Measurements from ENCODE around the gene KLHL40. TPM values are rescaled to one million over a fixed set of nuclear protein-coding genes. Genes with fewer than 3 reads are reported as not detected.

The KLHL40 gene
- total RNA-seq, 1 experiment from 2014 or later: not detected

- H3K27ac Mint-ChIP-seq: peak overlapping the region; percentile 37 to 92 (median 87); a peak in 6 of 7 replicates
- no peak overlapping the region for H4K91ac ChIP-seq (ENCODE audit: insufficient read length, low read depth, low read length)
- H2BK12ac ChIP-seq (ENCODE audit: insufficient read length, low read depth, low read length): no peak overlapping the region
- H3K9me3 ChIP-seq (ENCODE audit: control insufficient read depth, low read depth, low read length): no peaks in the 10 kb centered on the region
- no peak overlapping the region for H2BK120ac ChIP-seq (ENCODE audit: low read depth, low read length, poor library complexity, severe bottlenecking)
- no peaks in the 10 kb centered on the region for H3K79me2 ChIP-seq (ENCODE audit: insufficient read depth, low read length)
- DNase-seq: peak; percentile 40
- WGBS (ENCODE audit: extremely low coverage, insufficient read length, low lambda C conversion rate): no CpG with 5 or more reads among the region's 9 CpGs
- no peaks in the 10 kb centered on the region for H3K79me1 ChIP-seq (ENCODE audit: insufficient read depth, low read depth, low read length, poor library complexity, severe bottlenecking)
- TF ChIP-seq, protein P1, sequence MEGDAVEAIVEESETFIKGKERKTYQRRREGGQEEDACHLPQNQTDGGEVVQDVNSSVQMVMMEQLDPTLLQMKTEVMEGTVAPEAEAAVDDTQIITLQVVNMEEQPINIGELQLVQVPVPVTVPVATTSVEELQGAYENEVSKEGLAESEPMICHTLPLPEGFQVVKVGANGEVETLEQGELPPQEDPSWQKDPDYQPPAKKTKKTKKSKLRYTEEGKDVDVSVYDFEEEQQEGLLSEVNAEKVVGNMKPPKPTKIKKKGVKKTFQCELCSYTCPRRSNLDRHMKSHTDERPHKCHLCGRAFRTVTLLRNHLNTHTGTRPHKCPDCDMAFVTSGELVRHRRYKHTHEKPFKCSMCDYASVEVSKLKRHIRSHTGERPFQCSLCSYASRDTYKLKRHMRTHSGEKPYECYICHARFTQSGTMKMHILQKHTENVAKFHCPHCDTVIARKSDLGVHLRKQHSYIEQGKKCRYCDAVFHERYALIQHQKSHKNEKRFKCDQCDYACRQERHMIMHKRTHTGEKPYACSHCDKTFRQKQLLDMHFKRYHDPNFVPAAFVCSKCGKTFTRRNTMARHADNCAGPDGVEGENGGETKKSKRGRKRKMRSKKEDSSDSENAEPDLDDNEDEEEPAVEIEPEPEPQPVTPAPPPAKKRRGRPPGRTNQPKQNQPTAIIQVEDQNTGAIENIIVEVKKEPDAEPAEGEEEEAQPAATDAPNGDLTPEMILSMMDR (conservative IDR thresholded peaks at IDR 0.05): no peak
- H4K8ac ChIP-seq (replicated peaks; ENCODE audit: insufficient read length, low read depth, low read length): no peak overlapping the region
- peak overlapping the region; percentile 5 for H3K4me2 ChIP-seq (ENCODE audit: insufficient read depth, insufficient read length, low read length)
- no peak overlapping the region for H2AK5ac ChIP-seq (ENCODE audit: insufficient read length, low read length)
- no peak overlapping the region for H3K56ac ChIP-seq (ENCODE audit: insufficient read length, low read depth, low read length)
- no peak overlapping the region for H3K4ac ChIP-seq (ENCODE audit: low read depth, low read length)
- H3K9me3 Mint-ChIP-seq: no peaks in the 10 kb centered on the region
- peaks cover 45 to 60% of the 10 kb centered on the region in 2 experiments for H3K4me1 Mint-ChIP-seq
- no peak overlapping the region for H2AFZ ChIP-seq (ENCODE audit: low read length)
- H2BK20ac ChIP-seq (ENCODE audit: low read depth, low read length, poor library complexity, severe bottlenecking): no peak overlapping the region
- no peak overlapping the region for H4K5ac ChIP-seq (ENCODE audit: insufficient read length, low read depth, low read length)
- no peak overlapping the region for H3K23ac ChIP-seq (ENCODE audit: insufficient read length, low read depth, low read length)
- H3K18ac ChIP-seq (ENCODE audit: insufficient read length, low read depth, low read length): no peak overlapping the region
- H2BK5ac ChIP-seq (ENCODE audit: insufficient read length, low read length): no peak overlapping the region
- no peak overlapping the region for H2BK15ac ChIP-seq (ENCODE audit: low read depth, low read length)
- H3K9ac ChIP-seq (ENCODE audit: extremely low read depth, insufficient read length, low read length): no peak overlapping the region
- H3K27me3 ChIP-seq (ENCODE audit: insufficient read depth, low read length): no peaks in the 10 kb centered on the region
- no peaks in the 10 kb centered on the region for H3K27me3 Mint-ChIP-seq (ENCODE audit: low read depth)
- no peak overlapping the region for H3K4me3 Mint-ChIP-seq
- no peaks in the 10 kb centered on the region for H4K20me1 ChIP-seq (ENCODE audit: control insufficient read depth, insufficient read depth, insufficient read length)
- H3K27ac ChIP-seq (ENCODE audit: insufficient read length, low read depth, low read length): no peak overlapping the region
- H3K36me3 Mint-ChIP-seq (ENCODE audit: insufficient read depth in 1 of 3, low read depth in 3 of 3): peaks cover 9 to 30% (median 27%) of the 10 kb centered on the region in 3 experiments
- H3K4me1 ChIP-seq (ENCODE audit: insufficient read depth, low read length): peaks cover 9% of the 10 kb centered on the region; the same call in 1 of the 2 replicates
- no peak overlapping the region for H3K14ac ChIP-seq (ENCODE audit: insufficient read depth, low read length)
- no peak overlapping the region for H3T11ph ChIP-seq (ENCODE audit: low read length)
- no peaks in the 10 kb centered on the region for H3K23me2 ChIP-seq (ENCODE audit: insufficient read length, low read depth, low read length, poor library complexity, severe bottlenecking)
Observed at GRCh38 chr3:42651248-42652091, 33.9 kb upstream of the KLHL40 start.

Measured in H9 (cell line).